Large intestine (tissue), 12 donors: ENCODE data around the gene UTP14C. TPM values are rescaled to one million over a fixed set of nuclear protein-coding genes. Genes with fewer than 3 reads are reported as not detected.
"Not testable (repeated sequence)": the region's sequence is repeated elsewhere in the genome, so short reads cannot be mapped to it uniquely, and the experiment has no call there.

Experiments used
- DNase-seq, 2 donors: peaks; one replicate each; pipeline versions ENCODE4 v3.0.0 to v3.0.0-alpha.2; 2013
- H3K27ac ChIP-seq: one replicate; pipeline ENCODE4 v1.5.1; 2013; ENCODE audit warnings: low read length
- H3K27me3 ChIP-seq: 2 replicates; pipeline ENCODE4 v1.6.1; 2013; ENCODE audit warnings: low read length; ENCODE audit not compliant: control insufficient read depth, insufficient read depth
- H3K36me3 ChIP-seq: 2 replicates; pipeline ENCODE4 v1.6.1; 2013; ENCODE audit warnings: low read length; ENCODE audit not compliant: control insufficient read depth, insufficient read depth
- H3K4me1 ChIP-seq: one replicate; pipeline ENCODE4 v1.6.1; 2013; ENCODE audit warnings: low read length; ENCODE audit not compliant: control insufficient read depth, insufficient read depth
- H3K4me3 ChIP-seq: one replicate; pipeline ENCODE4 v1.5.1; 2013; ENCODE audit warnings: low read length
- H3K9me3 ChIP-seq: one replicate; pipeline ENCODE4 v1.6.1; 2013; ENCODE audit warnings: mild to moderate bottlenecking, low read depth, low read length, moderate library complexity; ENCODE audit not compliant: control insufficient read depth
- WGBS: methylation state at CpG from one replicate; pipeline ENCODE4 v1.1.5; 2013; ENCODE audit warnings: low lambda C conversion rate; ENCODE audit not compliant: insufficient coverage; 5-methylcytosine and 5-hydroxymethylcytosine counted together
- long read RNA-seq, 11 donors: transcript quantifications; one replicate each; lab custom pipeline, GENCODE V29; 2026
- polyA plus RNA-seq: library from polyadenylated mRNA; unstranded; fragments of 120-200 nt; gene quantifications from one replicate; pipeline ENCODE4 v1.2.1, GENCODE V29; 2013

The UTP14C gene, protein sequence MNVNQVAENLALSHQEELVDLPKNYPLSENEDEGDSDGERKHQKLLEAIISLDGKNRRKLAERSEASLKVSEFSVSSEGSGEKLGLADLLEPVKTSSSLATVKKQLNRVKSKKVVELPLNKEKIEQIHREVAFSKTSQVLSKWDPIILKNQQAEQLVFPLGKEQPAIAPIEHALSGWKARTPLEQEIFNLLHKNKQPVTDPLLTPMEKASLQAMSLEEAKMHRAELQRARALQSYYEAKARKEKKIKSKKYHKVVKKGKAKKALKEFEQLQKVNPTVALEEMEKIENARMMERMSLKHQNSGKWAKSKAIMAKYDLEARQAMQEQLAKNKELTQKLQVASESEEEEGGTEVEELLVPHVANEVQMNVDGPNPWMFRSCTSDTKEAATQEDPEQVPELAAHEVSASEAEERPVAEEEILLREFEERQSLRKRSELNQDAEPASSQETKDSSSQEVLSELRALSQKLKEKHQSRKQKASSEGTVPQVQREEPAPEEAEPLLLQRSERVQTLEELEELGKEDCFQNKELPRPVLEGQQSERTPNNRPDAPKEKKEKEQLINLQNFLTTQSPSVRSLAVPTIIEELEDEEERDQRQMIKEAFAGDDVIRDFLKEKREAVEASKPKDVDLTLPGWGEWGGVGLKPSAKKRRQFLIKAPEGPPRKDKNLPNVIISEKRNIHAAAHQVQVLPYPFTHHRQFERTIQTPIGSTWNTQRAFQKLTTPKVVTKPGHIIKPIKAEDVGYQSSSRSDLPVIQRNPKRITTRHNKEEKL
- 23.8 TPM for polyA plus RNA-seq
- long read RNA-seq, donor 1, full-length matches to known transcripts: 11 of 11 reads
- long read RNA-seq, donor 1, partial matches to known transcripts: 0 of 11 reads
- long read RNA-seq, donor 1, other reads (novel, unspliced or antisense): 0 of 11 reads
- long read RNA-seq, donor 2, full-length matches to known transcripts: 16 of 16 reads
- long read RNA-seq, donor 2, partial matches to known transcripts: 0 of 16 reads
- long read RNA-seq, donor 2, other reads (novel, unspliced or antisense): 0 of 16 reads
- long read RNA-seq, donor 3: 0 reads
- long read RNA-seq, donor 4: 0 reads
- long read RNA-seq, donor 5, full-length matches to known transcripts: 3 of 3 reads
- long read RNA-seq, donor 5, partial matches to known transcripts: 0 of 3 reads
- long read RNA-seq, donor 5, other reads (novel, unspliced or antisense): 0 of 3 reads
- long read RNA-seq, donor 6, full-length matches to known transcripts: 8 of 8 reads
- long read RNA-seq, donor 6, partial matches to known transcripts: 0 of 8 reads
- long read RNA-seq, donor 6, other reads (novel, unspliced or antisense): 0 of 8 reads
- long read RNA-seq, donor 7, full-length matches to known transcripts: 4 of 4 reads
- long read RNA-seq, donor 7, partial matches to known transcripts: 0 of 4 reads
- long read RNA-seq, donor 7, other reads (novel, unspliced or antisense): 0 of 4 reads
- long read RNA-seq, donor 8, full-length matches to known transcripts: 5 of 5 reads
- long read RNA-seq, donor 8, partial matches to known transcripts: 0 of 5 reads
- long read RNA-seq, donor 8, other reads (novel, unspliced or antisense): 0 of 5 reads
- long read RNA-seq, donor 9, full-length matches to known transcripts: 7 of 7 reads
- long read RNA-seq, donor 9, partial matches to known transcripts: 0 of 7 reads
- long read RNA-seq, donor 9, other reads (novel, unspliced or antisense): 0 of 7 reads
- long read RNA-seq, donor 10, full-length matches to known transcripts: 5 of 5 reads
- long read RNA-seq, donor 10, partial matches to known transcripts: 0 of 5 reads
- long read RNA-seq, donor 10, other reads (novel, unspliced or antisense): 0 of 5 reads
- long read RNA-seq, donor 11, full-length matches to known transcripts: 4 of 4 reads
- long read RNA-seq, donor 11, partial matches to known transcripts: 0 of 4 reads
- long read RNA-seq, donor 11, other reads (novel, unspliced or antisense): 0 of 4 reads

DNA sequence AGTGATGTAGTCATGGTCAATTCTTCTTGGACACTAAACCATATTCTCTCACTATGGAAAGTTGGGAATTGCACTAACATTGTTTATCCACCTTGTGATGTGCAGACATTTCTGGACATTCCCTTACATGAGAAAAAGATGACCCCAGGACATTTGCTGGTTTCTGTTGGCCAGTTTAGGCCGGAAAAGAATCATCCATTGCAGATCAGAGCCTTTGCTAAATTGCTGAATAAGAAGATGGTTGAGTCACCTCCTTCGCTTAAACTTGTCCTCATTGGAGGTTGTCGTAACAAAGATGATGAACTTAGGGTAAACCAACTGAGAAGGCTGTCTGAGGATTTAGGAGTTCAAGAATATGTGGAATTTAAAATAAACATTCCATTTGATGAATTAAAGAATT is at the start of gene UTP14C:
UTP14C (plus strand) TSS at position 211 of the 400 bp plus-strand sequence. CDS start 4,114 bp downstream, outside the sequence.
- H3K4me3 ChIP-seq: no peak within 1 kb of the TSS
- H3K36me3 ChIP-seq: peaks cover 68% of the 10 kb centered on the region
- peaks cover 5% of the 10 kb centered on the region for H3K9me3 ChIP-seq
- no peaks in the 10 kb centered on the region for H3K27me3 ChIP-seq
- H3K27ac ChIP-seq: no peak within 1 kb of the TSS
- H3K4me1 ChIP-seq: peaks cover 10% of the 10 kb centered on the region
- WGBS: no CpG with 5 or more reads among the region's 3 CpGs
- DNase-seq: no peak

- Histone ChIP-seq H3K27me3 (no peaks in the 10 kb centered on the region), H3K4me1 (peaks cover 19% of the 10 kb centered on the region), H3K9me3 (no peaks in the 10 kb centered on the region), H3K36me3 (peaks cover 9% of the 10 kb centered on the region), H3K27ac (no peak overlapping the region), H3K4me3 (no peak overlapping the region)
- WGBS: no CpG with 5 or more reads among the region's 1 CpG
- no peak for DNase-seq
Measured at GRCh38 chr13:51976423-51976822, 48.1 kb upstream of the UTP14C start.

GRCh38 chr13:51976890-51977289 is 47.6 kb upstream of the UTP14C start:
- H3K27me3 ChIP-seq: no peaks in the 10 kb centered on the region
- WGBS: 88% methylated on average over 4 of the region's 5 CpGs

DNA sequence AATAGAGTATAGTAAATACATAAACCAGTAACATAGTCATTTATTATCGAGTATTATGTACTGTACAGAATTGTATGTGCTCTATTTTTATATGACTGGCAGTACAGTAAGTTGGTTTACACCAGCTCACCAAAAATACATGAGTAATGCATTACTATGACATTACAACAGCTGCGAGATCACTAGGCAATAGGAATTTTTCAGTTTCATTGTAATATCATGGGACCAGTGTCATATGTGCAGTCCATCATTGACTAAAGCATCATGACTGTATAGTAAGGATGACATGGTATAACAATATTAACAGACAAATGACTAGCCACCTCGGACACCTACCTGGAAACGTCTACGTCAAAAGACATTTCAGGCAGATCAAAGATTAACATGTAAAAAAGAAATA is 46.9 kb upstream of the UTP14C start:
- WGBS: 100% methylated on average over 3 of the region's 5 CpGs

More at GRCh38 chr13:51976890-51977289, 47.6 kb upstream of the UTP14C start:
- Histone ChIP-seq H3K4me3 (no peak overlapping the region), H3K27ac (no peak overlapping the region), H3K4me1 (peaks cover 16% of the 10 kb centered on the region), H3K36me3 (peaks cover 9% of the 10 kb centered on the region), H3K9me3 (no peaks in the 10 kb centered on the region)
- no peak for DNase-seq

DNA sequence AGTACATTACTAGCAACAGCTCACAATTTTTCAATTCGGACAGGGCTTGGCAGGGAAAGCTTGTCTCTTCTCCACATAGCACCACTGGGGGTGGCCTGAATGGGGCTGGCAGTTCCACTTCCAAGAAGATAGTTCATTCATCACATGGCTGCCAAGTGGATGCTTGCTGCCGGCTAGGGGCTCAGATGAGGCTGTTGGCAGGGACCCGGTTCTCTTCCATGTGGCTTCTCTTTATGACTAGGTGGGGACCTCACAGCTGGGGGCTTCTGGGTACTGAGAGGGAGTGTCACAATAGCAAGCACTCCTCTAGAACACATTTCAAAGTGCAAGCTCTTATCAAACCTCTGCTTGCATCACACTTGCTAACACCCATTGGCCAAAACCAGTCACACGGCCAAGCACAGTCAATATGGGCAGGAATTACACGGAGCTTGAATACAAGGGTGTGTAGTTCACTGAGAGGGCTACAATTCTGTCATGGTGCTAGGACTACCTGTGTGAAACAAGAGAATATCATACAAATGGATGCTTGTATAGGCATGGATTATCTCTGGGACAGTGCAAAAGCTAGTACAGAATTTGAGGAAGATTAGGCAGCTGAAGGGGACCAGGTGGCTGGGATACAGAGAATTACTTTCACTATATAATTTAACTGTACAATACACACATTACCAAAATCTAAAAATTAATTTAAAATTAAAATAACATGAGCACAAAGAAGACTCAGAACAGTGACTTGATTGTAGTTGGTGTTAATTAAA is 45.5 kb upstream of the UTP14C start:
- DNase-seq: peak; percentile 94 to 97
- Histone ChIP-seq H3K4me3 (no peak overlapping the region), H3K4me1 (peaks cover 12% of the 10 kb centered on the region), H3K27ac (peak overlapping the region; percentile 82), H3K36me3 (peaks cover 1% of the 10 kb centered on the region), H3K27me3 (no peaks in the 10 kb centered on the region), H3K9me3 (no peaks in the 10 kb centered on the region)
- no CpG with 5 or more reads among the region's 5 CpGs for WGBS

More for the DNA sequence above, 46.9 kb upstream of the UTP14C start:
- Histone ChIP-seq H3K27me3 (no peaks in the 10 kb centered on the region), H3K4me1 (peaks cover 12% of the 10 kb centered on the region), H3K9me3 (no peaks in the 10 kb centered on the region), H3K36me3 (peaks cover 7% of the 10 kb centered on the region), H3K4me3 (no peak overlapping the region), H3K27ac (peak overlapping the region; percentile 82)
- no peak for DNase-seq

GRCh38 chr13:51980908-51981307 is 43.6 kb upstream of the UTP14C start:
- H3K4me1 ChIP-seq: peaks cover 10% of the 10 kb centered on the region
- H3K27me3 ChIP-seq: no peaks in the 10 kb centered on the region
- H3K27ac ChIP-seq: no peak overlapping the region
- no peak for DNase-seq
- no CpG with 5 or more reads among the region's 4 CpGs for WGBS
- no peaks in the 10 kb centered on the region for H3K36me3 ChIP-seq
- no peaks in the 10 kb centered on the region for H3K9me3 ChIP-seq
- H3K4me3 ChIP-seq: no peak overlapping the region

GRCh38 chr13:51981355-51981754 is 43.1 kb upstream of the UTP14C start:
- DNase-seq: no peak
- H3K4me1 ChIP-seq: peaks cover 10% of the 10 kb centered on the region
- no peaks in the 10 kb centered on the region for H3K36me3 ChIP-seq
- no CpG with 5 or more reads among the region's 4 CpGs for WGBS
- no peak overlapping the region for H3K4me3 ChIP-seq
- H3K27me3 ChIP-seq: no peaks in the 10 kb centered on the region
- no peaks in the 10 kb centered on the region for H3K9me3 ChIP-seq
- H3K27ac ChIP-seq: no peak overlapping the region

DNA sequence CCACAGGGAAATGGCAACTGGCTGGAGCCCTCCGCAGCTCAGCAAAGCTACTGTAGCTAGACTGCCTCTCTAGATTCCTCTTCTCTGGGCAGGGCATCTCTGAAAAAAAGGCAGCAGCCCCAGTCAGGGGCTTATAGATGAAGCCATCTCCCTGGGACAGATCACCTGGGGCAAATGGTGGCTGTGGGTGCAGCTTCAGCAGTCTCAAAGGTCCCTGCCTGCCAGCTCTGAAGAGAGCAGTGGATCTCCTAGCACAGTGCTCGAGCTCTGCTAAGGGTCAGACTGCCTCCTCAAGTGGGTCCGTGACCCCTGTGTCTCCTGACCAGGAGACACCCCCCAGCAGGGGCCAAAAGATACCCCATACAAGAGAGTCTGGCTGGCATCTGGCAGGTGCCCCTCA is 41.2 kb upstream of the UTP14C start:
- not testable (repeated sequence) for H3K9me3 ChIP-seq, H3K27ac ChIP-seq, H3K36me3 ChIP-seq, DNase-seq, H3K4me3 ChIP-seq, H3K27me3 ChIP-seq, H3K4me1 ChIP-seq
- no CpG with 5 or more reads among the region's 3 CpGs for WGBS
